HG02981 (cell line): ENCODE data around the gene AKR1B15.
"Not testable (repeated sequence)": the region's sequence is repeated elsewhere in the genome, so short reads cannot be mapped to it uniquely, and the experiment has no call there.

Source experiments
- ATAC-seq: cut with Tn5 transposase; IDR thresholded peaks from one replicate; pipeline ENCODE4 v1.9.1; 2021; ENCODE audit warnings: mild to moderate bottlenecking, moderate library complexity; ENCODE audit not compliant: unreplicated experiment

AKR1B15 gene

GRCh38 chr7:134558370-134558769 lies 9.5 kb downstream of the AKR1B15 start:
- ATAC-seq = no peak

- not testable (repeated sequence) for ATAC-seq
Measured at GRCh38 chr7:134561616-134562015, 12.7 kb downstream of the AKR1B15 start.

- no peak for ATAC-seq
Measured at GRCh38 chr7:134562136-134562535, 13.2 kb downstream of the AKR1B15 start.

- ATAC-seq = not testable (repeated sequence)
Measured at GRCh38 chr7:134563398-134563749, 14.5 kb downstream of the AKR1B15 start.

- no peak for ATAC-seq
Measured at GRCh38 chr7:134565643-134566136, 16.8 kb downstream of the AKR1B15 start.

- no peak for ATAC-seq
Measured at GRCh38 chr7:134567368-134567767, 18.5 kb downstream of the AKR1B15 start.

- not testable (repeated sequence) for ATAC-seq
Measured at GRCh38 chr7:134569962-134570361, 21.1 kb downstream of the AKR1B15 start.

GRCh38 chr7:134571101-134571500 lies 22.2 kb downstream of the AKR1B15 start:
- ATAC-seq = no peak

- no peak for ATAC-seq
Measured at GRCh38 chr7:134571746-134572461, 23.0 kb downstream of the AKR1B15 start.

GRCh38 chr7:134574322-134574721 lies 25.4 kb downstream of the AKR1B15 start:
- ATAC-seq = no peak

GRCh38 chr7:134584290-134584689 lies 35.4 kb downstream of the AKR1B15 start:
- no peak for ATAC-seq

GRCh38 chr7:134585897-134586296 lies 37.0 kb downstream of the AKR1B15 start:
- ATAC-seq = no peak

- no peak for ATAC-seq
Measured at GRCh38 chr7:134587750-134588149, 38.8 kb downstream of the AKR1B15 start.

- ATAC-seq = no peak
Measured at GRCh38 chr7:134589491-134589941, 40.6 kb downstream of the AKR1B15 start.

GRCh38 chr7:134593530-134594392 lies 44.9 kb downstream of the AKR1B15 start:
- no peak for ATAC-seq

GRCh38 chr7:134594877-134595276 lies 46.0 kb downstream of the AKR1B15 start:
- ATAC-seq = no peak

GRCh38 chr7:134599371-134599770 lies 50.5 kb downstream of the AKR1B15 start:
- ATAC-seq = no peak

- no peak for ATAC-seq
Measured at GRCh38 chr7:134601459-134601858, 52.5 kb downstream of the AKR1B15 start.

GRCh38 chr7:134602881-134603451 lies 54.1 kb downstream of the AKR1B15 start:
- ATAC-seq = no peak

- peak; percentile 82 for ATAC-seq
Measured at GRCh38 chr7:134605978-134606923, 57.3 kb downstream of the AKR1B15 start.
